H9 (cell line): ENCODE data around the gene TEF. TPM values are rescaled to one million over a fixed set of nuclear protein-coding genes. Genes with fewer than 3 reads are reported as not detected.

Source experiments
- DNase-seq: peaks from one replicate; pipeline ENCODE4 v3.0.0-alpha.2; 2017
- H2AFZ ChIP-seq: one replicate; pipeline ENCODE4 v1.6.1; 2013; ENCODE audit warnings: mild to moderate bottlenecking, low read length, control low read depth, moderate library complexity
- H2AK5ac ChIP-seq: 2 replicates; pipeline ENCODE4 v1.6.1; 2013; ENCODE audit warnings: low read length, control low read depth, mixed read lengths; ENCODE audit not compliant: insufficient read length
- H2BK120ac ChIP-seq: one replicate; pipeline ENCODE4 v1.6.1; 2013; ENCODE audit warnings: low read depth, mild to moderate bottlenecking, low read length, control low read depth, inconsistent platforms; ENCODE audit not compliant: poor library complexity, severe bottlenecking
- H2BK12ac ChIP-seq: 2 replicates; pipeline ENCODE4 v1.6.1; 2013; ENCODE audit warnings: low read length, control low read depth, mixed read lengths, low read depth; ENCODE audit not compliant: insufficient read length
- H2BK15ac ChIP-seq: 2 replicates; pipeline ENCODE4 v1.6.1; 2013; ENCODE audit warnings: low read depth, low read length, control low read depth
- H2BK20ac ChIP-seq: one replicate; pipeline ENCODE4 v1.6.1; 2013; ENCODE audit warnings: low read depth, mild to moderate bottlenecking, low read length, control low read depth, inconsistent platforms; ENCODE audit not compliant: poor library complexity, severe bottlenecking
- H2BK5ac ChIP-seq: 2 replicates; pipeline ENCODE4 v1.6.1; 2013; ENCODE audit warnings: low read length, control low read depth, mixed read lengths; ENCODE audit not compliant: insufficient read length
- H3K14ac ChIP-seq: 2 replicates; pipeline ENCODE4 v1.6.1; 2013; ENCODE audit warnings: low read length, control low read depth; ENCODE audit not compliant: insufficient read depth
- H3K18ac ChIP-seq: 2 replicates; pipeline ENCODE4 v1.6.1; 2013; ENCODE audit warnings: low read depth, mild to moderate bottlenecking, mixed read lengths, low read length, control low read depth; ENCODE audit not compliant: insufficient read length
- H3K23ac ChIP-seq: 2 replicates; pipeline ENCODE4 v1.6.1; 2013; ENCODE audit warnings: low read length, control low read depth, mixed read lengths, low read depth; ENCODE audit not compliant: insufficient read length
- H3K23me2 ChIP-seq: 2 replicates; pipeline ENCODE4 v1.6.1; 2013; ENCODE audit warnings: low read depth, mild to moderate bottlenecking, mixed read lengths, low read length, control low read depth; ENCODE audit not compliant: insufficient read length, poor library complexity, severe bottlenecking
- H3K27ac ChIP-seq: 2 replicates; pipeline ENCODE4 v1.5.1; 2013; ENCODE audit warnings: low read length, control low read depth, mixed read lengths, low read depth; ENCODE audit not compliant: insufficient read length
- H3K27me3 ChIP-seq: 2 replicates; pipeline ENCODE4 v1.6.1; 2013; ENCODE audit warnings: low read length, control low read depth, inconsistent platforms; ENCODE audit not compliant: insufficient read depth
- H3K4ac ChIP-seq: 2 replicates; pipeline ENCODE4 v1.6.1; 2013; ENCODE audit warnings: low read depth, mild to moderate bottlenecking, control low read depth, inconsistent platforms, low read length, moderate library complexity
- H3K4me1 ChIP-seq: 2 replicates; pipeline ENCODE4 v1.6.1; 2013; ENCODE audit warnings: low read length, control low read depth, inconsistent platforms; ENCODE audit not compliant: insufficient read depth
- H3K4me2 ChIP-seq: 2 replicates; pipeline ENCODE4 v1.6.1; 2013; ENCODE audit warnings: low read length, control low read depth, mixed read lengths; ENCODE audit not compliant: insufficient read length, insufficient read depth
- H3K56ac ChIP-seq: 2 replicates; pipeline ENCODE4 v1.6.1; 2013; ENCODE audit warnings: low read depth, mild to moderate bottlenecking, mixed read lengths, low read length, control low read depth; ENCODE audit not compliant: insufficient read length
- H3K79me1 ChIP-seq: 2 replicates; pipeline ENCODE4 v1.6.1; 2013; ENCODE audit warnings: low read depth, mild to moderate bottlenecking, moderate library complexity, low read length, control low read depth, inconsistent platforms; ENCODE audit not compliant: insufficient read depth, poor library complexity, severe bottlenecking
- H3K79me2 ChIP-seq: 2 replicates; pipeline ENCODE4 v1.6.1; 2013; ENCODE audit warnings: low read length, control low read depth, inconsistent platforms; ENCODE audit not compliant: insufficient read depth
- H3K9ac ChIP-seq: 2 replicates; pipeline ENCODE4 v1.6.1; 2013; ENCODE audit warnings: low read length, control low read depth, mixed read lengths; ENCODE audit not compliant: insufficient read length; ENCODE audit errors: extremely low read depth
- H3K9me3 ChIP-seq: one replicate; pipeline ENCODE4 v1.6.1; 2013; ENCODE audit warnings: low read depth, low read length, inconsistent platforms; ENCODE audit not compliant: control insufficient read depth
- H3T11ph ChIP-seq: one replicate; pipeline ENCODE4 v1.6.1; 2013; ENCODE audit warnings: mild to moderate bottlenecking, low read length, control low read depth, inconsistent platforms
- H4K20me1 ChIP-seq: one replicate; pipeline ENCODE4 v1.6.1; 2013; ENCODE audit not compliant: control insufficient read depth, insufficient read length, insufficient read depth
- H4K5ac ChIP-seq: 2 replicates; pipeline ENCODE4 v1.6.1; 2013; ENCODE audit warnings: low read depth, mild to moderate bottlenecking, mixed read lengths, low read length, control low read depth; ENCODE audit not compliant: insufficient read length
- H4K8ac ChIP-seq: replicated peaks from 2 replicates; pipeline ENCODE4 v1.6.1; 2013; ENCODE audit warnings: low read length, control low read depth, mixed read lengths, low read depth; ENCODE audit not compliant: insufficient read length
- H4K91ac ChIP-seq: 2 replicates; pipeline ENCODE4 v1.6.1; 2013; ENCODE audit warnings: low read depth, mild to moderate bottlenecking, moderate library complexity, mixed read lengths, low read length, control low read depth; ENCODE audit not compliant: insufficient read length
- H3K27ac Mint-ChIP-seq, 3 experiments: 2 replicates in 2 of 3; 3 replicates in 1 of 3; pipeline ENCODE4 v1.8.0; 2020 to 2021; ENCODE audit warnings: mixed read lengths in 3 of 3, mild to moderate bottlenecking in 1 of 3, moderate library complexity in 1 of 3
- H3K27me3 Mint-ChIP-seq: 2 replicates; pipeline ENCODE4 v1.8.0; 2021; ENCODE audit warnings: low read depth, mild to moderate bottlenecking, moderate library complexity, mixed read lengths
- H3K36me3 Mint-ChIP-seq, 3 experiments: 2 replicates in 2 of 3; 3 replicates in 1 of 3; pipeline ENCODE4 v1.8.0; 2020 to 2021; ENCODE audit warnings: low read depth in 3 of 3, mixed read lengths in 3 of 3; ENCODE audit not compliant: insufficient read depth in 1 of 3
- H3K4me1 Mint-ChIP-seq, 2 experiments: 2 replicates each; pipeline ENCODE4 v1.8.0; 2020; ENCODE audit warnings: mixed read lengths in 2 of 2
- H3K4me3 Mint-ChIP-seq, 2 experiments: 2 replicates in 1 of 2; 3 replicates in 1 of 2; pipeline ENCODE4 v1.8.0; 2020 to 2021; ENCODE audit warnings: mild to moderate bottlenecking in 2 of 2, mixed read lengths in 2 of 2, moderate library complexity in 1 of 2
- H3K9me3 Mint-ChIP-seq, 2 experiments: 2 replicates in 1 of 2; 3 replicates in 1 of 2; pipeline ENCODE4 v1.8.0; 2020; ENCODE audit warnings: mild to moderate bottlenecking in 2 of 2, mixed read lengths in 2 of 2, moderate library complexity in 1 of 2
- CTCF ChIP-seq: fragments of 200-600 bp; sonication (generic); conservative IDR thresholded peaks from 3 replicates; pipeline ENCODE4 v1.8.0; 2021; ENCODE audit warnings: antibody characterized with exemption, mild to moderate bottlenecking
- WGBS: extraction: QIAGEN DNeasy Blood & Tissue Kit; methylation state at CpG from one replicate; pipeline ENCODE4 v1.1.7; 2013; ENCODE audit warnings: missing lambda C conversion rate, low lambda C conversion rate, mixed read lengths; ENCODE audit not compliant: insufficient read length; ENCODE audit errors: extremely low coverage; 5-methylcytosine and 5-hydroxymethylcytosine counted together
- total RNA-seq: library from RNA; stranded (reverse); gene quantifications from 2 replicates; pipeline ENCODE4 v1.2.1, GENCODE V29; 2021

The TEF gene
- total RNA-seq, 1 experiment from 2014 or later: 17.9 TPM

GRCh38 chr22:41411021-41411851 lies 29.5 kb downstream of the TEF start:
- H3K4me3 Mint-ChIP-seq: peak overlapping the region in 1 of 2 experiments; percentile 21; a peak in 1 of 5 replicates
- H2BK5ac ChIP-seq: no peak overlapping the region
- no CpG with 5 or more reads among the region's 11 CpGs for WGBS

More at GRCh38 chr22:41411021-41411851, 29.5 kb downstream of the TEF start:
- Mint-ChIP-seq H3K27ac (peak overlapping the region; percentile 1 to 86 (median 75); a peak in 4 of 7 replicates), H3K9me3 (no peaks in the 10 kb centered on the region), H3K36me3 (peaks cover 0 to 3% (median 0%) of the 10 kb centered on the region in 3 experiments; a peak in 1 of 7 replicates), H3K27me3 (no peaks in the 10 kb centered on the region; the same call in none of the 2 replicates), H3K4me1 (peaks cover 23 to 24% of the 10 kb centered on the region in 2 experiments)
- Histone ChIP-seq H4K5ac (no peak overlapping the region), H3K18ac (no peak overlapping the region), H3K4me1 (no peaks in the 10 kb centered on the region; the same call in 1 of the 2 replicates), H3K9ac (no peak overlapping the region), H2BK15ac (no peak overlapping the region), H3K4ac (no peak overlapping the region), H2BK120ac (no peak overlapping the region), H3K9me3 (no peaks in the 10 kb centered on the region), H2BK12ac (no peak overlapping the region), H3K23me2 (peaks cover 6% of the 10 kb centered on the region), H3K23ac (no peak overlapping the region), H3K27me3 (no peaks in the 10 kb centered on the region), H3K27ac (no peak overlapping the region), H4K20me1 (no peaks in the 10 kb centered on the region), H3T11ph (no peak overlapping the region), H2AK5ac (no peak overlapping the region), H2AFZ (no peak overlapping the region), H3K56ac (no peak overlapping the region), H3K14ac (no peak overlapping the region), H2BK20ac (no peak overlapping the region), H3K79me1 (no peaks in the 10 kb centered on the region), H4K91ac (no peak overlapping the region), H4K8ac (no peak overlapping the region), H3K4me2 (no peak overlapping the region), H3K79me2 (no peaks in the 10 kb centered on the region)
- peak; percentile 46 for DNase-seq
- TF ChIP-seq CTCF: no peak
